SK-MEL-5 (cell line): ENCODE measurements around the gene CAMKMT. TPM values are rescaled to one million over a fixed set of nuclear protein-coding genes. Genes with fewer than 3 reads are reported as not detected.

Experiments
- DNase-seq: peaks from one replicate; pipeline ENCODE4 v3.0.0-alpha.2; 2016; ENCODE audit warnings: low read depth, low spot score
- in situ Hi-C: cut with HindIII; loops from 2 replicates; pipeline ENCODE4 v1.10.0; 2016; ENCODE audit warnings: low sequenced_read_pairs, high pct_unique_total_duplicates, low pct_unique_long_range_greater_than_20kb
- total RNA-seq: library from RNA; depleted of rRNA; stranded (reverse); fragments of >200 nt; shearing (Covaris generic); gene quantifications from 2 replicates; pipeline ENCODE4 v1.2.3, GENCODE V29; 2014

The CAMKMT gene
- total RNA-seq, 1 experiment from 2014 or later: 6.4 TPM

GRCh38 chr2:44707945-44708660 is 346.4 kb downstream of the CAMKMT start:
- peak; percentile 17 for DNase-seq
- in situ Hi-C loops: no loop called here

GRCh38 chr2:44708661-44709000 is 346.9 kb downstream of the CAMKMT start:
- DNase-seq: no peak
- in situ Hi-C loops: no loop called here

- no peak for DNase-seq
- in situ Hi-C loops: no loop called here
Observed at GRCh38 chr2:44713170-44713569, 351.4 kb downstream of the CAMKMT start.

GRCh38 chr2:44715671-44716081 is 353.9 kb downstream of the CAMKMT start:
- DNase-seq: peak; percentile 86
- in situ Hi-C loops: no loop called here

- no peak for DNase-seq
- in situ Hi-C loops: no loop called here
Observed at GRCh38 chr2:44716131-44716530, 354.4 kb downstream of the CAMKMT start.

- peak; percentile 96 for DNase-seq
- in situ Hi-C loops: no loop called here
Observed at GRCh38 chr2:44718431-44718830, 356.7 kb downstream of the CAMKMT start.

GRCh38 chr2:44719562-44719961 is 357.8 kb downstream of the CAMKMT start:
- no peak for DNase-seq
- in situ Hi-C loops: no loop called here

- in situ Hi-C loops: no loop called here
- DNase-seq: no peak
Observed at GRCh38 chr2:44722026-44722625, 360.4 kb downstream of the CAMKMT start.

- in situ Hi-C loops: no loop called here
- DNase-seq: no peak
Observed at GRCh38 chr2:44723921-44724320, 362.2 kb downstream of the CAMKMT start.

- no peak for DNase-seq
- in situ Hi-C loops: loop anchor here (25.0 kb wide), 1 partner anchor 343 kb away; no protein-coding TSS in a partner anchor
Observed at GRCh38 chr2:44730593-44730992, 368.8 kb downstream of the CAMKMT start.

- in situ Hi-C loops: loop anchor here (25.0 kb wide), 1 partner anchor 344 kb away; no protein-coding TSS in a partner anchor
- no peak for DNase-seq
Observed at GRCh38 chr2:44731505-44731904, 369.8 kb downstream of the CAMKMT start.

GRCh38 chr2:44736270-44736942 is 374.7 kb downstream of the CAMKMT start:
- in situ Hi-C loops: loop anchor here (25.0 kb wide), 1 partner anchor 349 kb away; no protein-coding TSS in a partner anchor
- DNase-seq: no peak

- in situ Hi-C loops: loop anchor here (25.0 kb wide), 1 partner anchor 353 kb away; no protein-coding TSS in a partner anchor
- DNase-seq: no peak
Observed at GRCh38 chr2:44740678-44741077, 378.9 kb downstream of the CAMKMT start.

- in situ Hi-C loops: loop anchor here (25.0 kb wide), 1 partner anchor 354 kb away; no protein-coding TSS in a partner anchor
- no peak for DNase-seq
Observed at GRCh38 chr2:44741507-44741906, 379.8 kb downstream of the CAMKMT start.

GRCh38 chr2:44742057-44742456 is 380.3 kb downstream of the CAMKMT start:
- in situ Hi-C loops: loop anchor here (25.0 kb wide), 1 partner anchor 355 kb away; no protein-coding TSS in a partner anchor
- DNase-seq: no peak

GRCh38 chr2:44743473-44743872 is 381.7 kb downstream of the CAMKMT start:
- in situ Hi-C loops: loop anchor here (25.0 kb wide), 1 partner anchor 356 kb away; no protein-coding TSS in a partner anchor

GRCh38 chr2:44744961-44745892 is 383.5 kb downstream of the CAMKMT start:
- in situ Hi-C loops: loop anchor here (25.0 kb wide), 1 partner anchor 358 kb away; no protein-coding TSS in a partner anchor

More at GRCh38 chr2:44743473-44743872, 381.7 kb downstream of the CAMKMT start:
- no peak for DNase-seq

More at GRCh38 chr2:44744961-44745892, 383.5 kb downstream of the CAMKMT start:
- no peak for DNase-seq
